Left lung (tissue), 10 donors: Measurements from ENCODE around the gene PHACTR4. TPM values are rescaled to one million over a fixed set of nuclear protein-coding genes. Genes with fewer than 3 reads are reported as not detected.

Experiments
- ATAC-seq: fragments of 200-7000 bp; cut with Tn5 transposase; one replicate; pipeline ENCODE4 v1.9.1; 2020; ENCODE audit warnings: moderate library complexity
- DNase-seq, 4 donors: peaks; one replicate each; pipeline ENCODE4 v3.0.0-alpha.2; 2013 to 2020
- H3K27ac ChIP-seq, 2 donors: fragments of 200-600 bp; sonication (generic) in 1 of 2; one replicate each; pipeline versions ENCODE4 v1.5.0 to v1.8.0; 2020 to 2021
- H3K27me3 ChIP-seq, 2 donors: fragments of 200-600 bp; sonication (generic) in 1 of 2; one replicate each; pipeline versions ENCODE4 v1.5.0 to v1.8.0; 2020 to 2021
- H3K36me3 ChIP-seq, 2 donors: fragments of 200-600 bp; sonication (generic) in 1 of 2; one replicate each; pipeline versions ENCODE4 v1.5.0 to v1.8.0; 2020 to 2021
- H3K4me1 ChIP-seq, 2 donors: fragments of 200-600 bp; one replicate each; pipeline ENCODE4 v1.8.0; 2021
- H3K4me3 ChIP-seq, 2 donors: fragments of 200-600 bp; sonication (generic) in 1 of 2; one replicate each; pipeline versions ENCODE4 v1.5.0 to v1.8.0; 2020 to 2021; ENCODE audit warnings: mild to moderate bottlenecking in 1 of 2
- H3K9me3 ChIP-seq, 2 donors: fragments of 200-600 bp; sonication (generic) in 1 of 2; one replicate each; pipeline versions ENCODE4 v1.5.0 to v1.8.0; 2020 to 2021
- intact Hi-C, 2 donors: fragments of 100-400 bp; cut with DNase I; formaldehyde crosslinking; loops; one replicate each; pipeline versions ENCODE4 v1.11.2 to v1.14.2; 2022
- polyA plus RNA-seq, 6 donors: library from polyadenylated mRNA; unstranded; fragments of 120-200 nt; gene quantifications; one replicate each; pipeline ENCODE4 v1.2.1, GENCODE V29; 2013; ENCODE audit not compliant: insufficient read length in 6 of 6
- total RNA-seq, 2 donors: library from RNA; stranded (reverse); fragmentation: NEBNext Ultra II Directional; extraction: Animal tissue kit (Norgen Biotek cat#: 25700); gene quantifications; one replicate each; pipeline ENCODE4 v1.2.1, GENCODE V29; 2021
- TF ChIP-seq, protein P1 (sequence below), 2 donors: fragments of 200-600 bp; sonication (generic) in 1 of 2; IDR thresholded peaks; one replicate each; pipeline versions ENCODE4 v1.5.0 to v1.8.0; 2021; ENCODE audit warnings: antibody characterized with exemption in 2 of 2
- donor health status: DM: no; HTN: yes; CAD: no.
- donor health status: DM: no; HTN: no; CAD: no.

Gene PHACTR4
- total and polyA plus RNA-seq, 8 donors, result 39.7 to 73.8 (median 65.6) TPM

DNA sequence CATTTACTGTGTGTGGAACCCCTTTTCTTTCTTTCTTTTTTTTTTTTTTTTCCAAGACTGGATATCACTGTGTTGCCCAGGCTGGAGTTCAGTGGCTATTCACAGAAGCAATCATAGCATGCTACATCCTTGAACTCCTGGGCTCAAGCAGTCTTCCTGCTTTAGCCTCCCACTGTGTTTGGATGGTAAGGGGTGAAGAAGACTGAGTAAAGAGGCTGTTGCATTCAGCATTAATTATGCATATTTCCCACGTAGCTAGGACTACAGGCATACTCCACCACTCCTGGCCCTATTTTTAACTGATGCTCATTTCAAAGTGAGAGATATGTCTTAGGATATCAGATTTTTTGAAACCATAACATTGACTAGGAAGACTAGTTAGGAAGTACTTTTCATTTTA, 39.5 kb downstream of the PHACTR4 start:
- DNase-seq (no peak), ATAC-seq (no peak)
- Histone ChIP-seq H3K9me3 (no peaks in the 10 kb centered on the region), H3K36me3 (no peaks in the 10 kb centered on the region), H3K27ac (no peak overlapping the region), H3K27me3 (no peaks in the 10 kb centered on the region), H3K4me3 (no peak overlapping the region), H3K4me1 (no peaks in the 10 kb centered on the region)
- intact Hi-C loops, result loop anchor here in 1 of 2 donors (10.0 kb wide), 1 partner anchor 196 kb away; no protein-coding TSS in a partner anchor
- TF ChIP-seq, protein P1, sequence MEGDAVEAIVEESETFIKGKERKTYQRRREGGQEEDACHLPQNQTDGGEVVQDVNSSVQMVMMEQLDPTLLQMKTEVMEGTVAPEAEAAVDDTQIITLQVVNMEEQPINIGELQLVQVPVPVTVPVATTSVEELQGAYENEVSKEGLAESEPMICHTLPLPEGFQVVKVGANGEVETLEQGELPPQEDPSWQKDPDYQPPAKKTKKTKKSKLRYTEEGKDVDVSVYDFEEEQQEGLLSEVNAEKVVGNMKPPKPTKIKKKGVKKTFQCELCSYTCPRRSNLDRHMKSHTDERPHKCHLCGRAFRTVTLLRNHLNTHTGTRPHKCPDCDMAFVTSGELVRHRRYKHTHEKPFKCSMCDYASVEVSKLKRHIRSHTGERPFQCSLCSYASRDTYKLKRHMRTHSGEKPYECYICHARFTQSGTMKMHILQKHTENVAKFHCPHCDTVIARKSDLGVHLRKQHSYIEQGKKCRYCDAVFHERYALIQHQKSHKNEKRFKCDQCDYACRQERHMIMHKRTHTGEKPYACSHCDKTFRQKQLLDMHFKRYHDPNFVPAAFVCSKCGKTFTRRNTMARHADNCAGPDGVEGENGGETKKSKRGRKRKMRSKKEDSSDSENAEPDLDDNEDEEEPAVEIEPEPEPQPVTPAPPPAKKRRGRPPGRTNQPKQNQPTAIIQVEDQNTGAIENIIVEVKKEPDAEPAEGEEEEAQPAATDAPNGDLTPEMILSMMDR (IDR thresholded peaks at IDR 0.05), result no peak

DNA sequence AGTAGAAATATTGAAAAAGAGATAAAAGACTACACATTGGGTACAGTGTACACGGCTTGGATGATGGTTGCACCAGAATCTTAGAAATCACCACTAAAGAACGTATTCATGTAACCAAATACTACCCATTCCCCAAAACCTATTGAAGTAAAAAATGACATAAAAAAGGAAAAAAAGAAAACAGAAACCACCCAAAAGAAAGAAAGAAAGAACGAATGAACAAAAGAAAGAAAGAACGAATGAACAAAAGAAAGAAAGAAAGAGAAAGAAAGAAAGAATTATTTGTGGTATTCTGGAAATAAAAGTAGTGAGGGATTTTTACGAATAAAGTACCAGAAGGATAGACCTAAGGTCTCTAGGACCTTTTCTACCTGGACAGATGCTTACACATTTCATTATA, 42.1 kb downstream of the PHACTR4 start:
- Histone ChIP-seq H3K36me3 (no peaks in the 10 kb centered on the region), H3K4me3 (no peak overlapping the region), H3K4me1 (peaks cover 0 to 6% of the 10 kb centered on the region in 2 donors), H3K27me3 (no peaks in the 10 kb centered on the region), H3K9me3 (no peaks in the 10 kb centered on the region), H3K27ac (no peak overlapping the region)
- intact Hi-C loops, result no loop called here
- ATAC-seq (no peak), DNase-seq (no peak)
- TF ChIP-seq, protein P1 (IDR thresholded peaks at IDR 0.05), result no peak

DNA sequence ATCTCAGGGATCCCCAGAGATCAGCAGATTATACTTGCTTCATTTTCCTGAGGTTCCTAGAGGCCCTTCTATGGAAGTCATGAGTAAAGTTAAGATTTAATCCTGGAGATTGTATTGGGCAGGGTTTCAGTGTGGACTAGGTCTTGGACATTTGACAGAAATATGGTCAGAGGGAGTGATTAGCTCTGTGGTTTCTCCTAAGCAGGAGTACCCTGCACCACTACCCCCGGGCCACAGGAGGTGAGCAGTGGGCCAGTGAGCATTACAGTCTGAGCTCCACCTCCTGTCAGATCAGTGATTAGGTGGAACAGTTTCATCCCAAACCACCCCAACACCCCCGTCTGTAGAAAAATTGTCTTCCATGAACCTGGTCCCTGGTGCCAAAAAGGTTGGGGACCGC, 43.2 kb downstream of the PHACTR4 start:
- Histone ChIP-seq H3K4me1 (peaks cover 0 to 17% of the 10 kb centered on the region in 2 donors), H3K9me3 (no peaks in the 10 kb centered on the region), H3K27me3 (no peaks in the 10 kb centered on the region), H3K27ac (no peak overlapping the region), H3K36me3 (no peaks in the 10 kb centered on the region), H3K4me3 (no peak overlapping the region)
- intact Hi-C loops, result no loop called here
- no peak for ATAC-seq
- TF ChIP-seq, protein P1 (IDR thresholded peaks at IDR 0.05), result no peak
- DNase-seq, result no peak

DNA sequence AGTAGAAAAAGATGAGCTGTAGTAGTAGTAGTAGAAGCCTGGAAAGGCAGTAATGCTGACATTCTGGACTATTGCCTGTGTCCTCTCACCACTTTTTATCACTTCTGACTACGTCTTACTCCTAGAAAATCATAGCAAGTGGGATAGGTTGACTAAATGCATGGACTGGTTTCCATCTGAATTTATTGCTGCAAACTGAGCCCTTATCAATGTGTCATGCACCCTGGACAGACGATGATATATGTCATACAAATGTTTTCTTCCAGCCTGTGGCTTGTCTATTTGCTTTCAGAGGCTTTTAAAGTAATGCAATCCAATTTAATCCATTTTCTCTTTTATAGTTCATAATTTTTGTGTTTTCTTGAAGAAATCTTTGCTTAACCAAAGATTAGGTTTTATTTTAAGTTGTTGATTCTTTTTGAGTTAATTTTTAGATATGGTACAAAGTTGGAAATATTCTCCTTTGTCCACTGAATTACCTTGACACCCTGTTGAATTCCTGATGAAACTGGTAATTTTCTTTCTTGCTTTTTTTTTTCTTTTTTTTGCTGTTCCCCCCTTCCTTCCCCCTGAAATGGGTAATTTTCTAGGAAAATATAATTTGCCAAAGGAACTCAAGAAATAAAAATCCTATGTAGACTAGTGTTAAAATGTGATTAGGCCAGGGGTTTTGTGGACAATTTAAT, 47.1 kb downstream of the PHACTR4 start:
- no peak overlapping the region for H3K4me3 ChIP-seq
- H3K4me1 ChIP-seq, result peaks cover 0 to 19% of the 10 kb centered on the region in 2 donors
- no peaks in the 10 kb centered on the region for H3K36me3 ChIP-seq
- intact Hi-C loops, result no loop called here
- H3K27ac ChIP-seq, result no peak overlapping the region
- no peaks in the 10 kb centered on the region for H3K9me3 ChIP-seq
- H3K27me3 ChIP-seq, result no peaks in the 10 kb centered on the region
- DNase-seq (no peak), ATAC-seq (no peak)
- TF ChIP-seq, protein P1 (IDR thresholded peaks at IDR 0.05), result no peak

DNA sequence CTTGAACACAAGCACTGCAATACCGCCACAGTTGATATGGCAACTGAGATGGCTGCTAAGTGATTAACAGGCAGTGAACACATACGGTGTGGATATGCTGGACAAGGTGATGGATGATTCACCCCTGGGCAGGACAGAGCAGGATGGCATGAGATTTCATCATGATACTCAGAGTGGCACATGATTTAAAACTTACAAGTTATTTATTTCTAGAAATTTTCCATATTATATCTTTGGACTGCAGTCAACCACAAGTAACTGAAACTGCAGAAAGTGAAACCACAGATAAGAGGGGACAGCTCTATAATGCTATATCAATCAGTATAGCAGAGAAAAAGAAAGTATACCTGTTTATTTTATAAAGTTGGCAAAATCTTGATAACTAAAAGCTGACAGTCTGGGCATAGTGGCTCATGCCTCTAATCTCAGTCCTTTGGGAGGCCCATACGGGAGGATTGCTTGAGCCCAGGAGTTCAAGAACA, 47.9 kb downstream of the PHACTR4 start:
- no peaks in the 10 kb centered on the region for H3K36me3 ChIP-seq
- H3K4me1 ChIP-seq, result peaks cover 0 to 19% of the 10 kb centered on the region in 2 donors
- H3K4me3 ChIP-seq, result no peak overlapping the region
- TF ChIP-seq, protein P1 (IDR thresholded peaks at IDR 0.05), result no peak
- H3K27me3 ChIP-seq, result no peaks in the 10 kb centered on the region
- DNase-seq (no peak), ATAC-seq (peak; percentile 78)
- H3K9me3 ChIP-seq, result no peaks in the 10 kb centered on the region
- peak overlapping the region in 1 of 2 donors; percentile 18 for H3K27ac ChIP-seq
- intact Hi-C loops, result no loop called here
